HT-29 (cell line): ENCODE data around the gene RSRC1. TPM values are rescaled to one million over a fixed set of nuclear protein-coding genes. Genes with fewer than 3 reads are reported as not detected.
"Not testable (repeated sequence)": the region's sequence is repeated elsewhere in the genome, so short reads cannot be mapped to it uniquely, and the experiment has no call there.

Source experiments
- DNase-seq: peaks from one replicate; pipeline ENCODE4 v3.0.0-alpha.2; 2015; ENCODE audit warnings: low spot score
- total RNA-seq: library from RNA; depleted of rRNA; stranded (reverse); fragments of >200 nt; shearing (Covaris generic); gene quantifications from 2 replicates; pipeline ENCODE4 v1.2.3, GENCODE V29; 2014; rRNA removed

The RSRC1 gene, protein sequence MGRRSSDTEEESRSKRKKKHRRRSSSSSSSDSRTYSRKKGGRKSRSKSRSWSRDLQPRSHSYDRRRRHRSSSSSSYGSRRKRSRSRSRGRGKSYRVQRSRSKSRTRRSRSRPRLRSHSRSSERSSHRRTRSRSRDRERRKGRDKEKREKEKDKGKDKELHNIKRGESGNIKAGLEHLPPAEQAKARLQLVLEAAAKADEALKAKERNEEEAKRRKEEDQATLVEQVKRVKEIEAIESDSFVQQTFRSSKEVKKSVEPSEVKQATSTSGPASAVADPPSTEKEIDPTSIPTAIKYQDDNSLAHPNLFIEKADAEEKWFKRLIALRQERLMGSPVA
- total RNA-seq: 17.4 and 17.8 TPM in 2 replicates

DNA sequence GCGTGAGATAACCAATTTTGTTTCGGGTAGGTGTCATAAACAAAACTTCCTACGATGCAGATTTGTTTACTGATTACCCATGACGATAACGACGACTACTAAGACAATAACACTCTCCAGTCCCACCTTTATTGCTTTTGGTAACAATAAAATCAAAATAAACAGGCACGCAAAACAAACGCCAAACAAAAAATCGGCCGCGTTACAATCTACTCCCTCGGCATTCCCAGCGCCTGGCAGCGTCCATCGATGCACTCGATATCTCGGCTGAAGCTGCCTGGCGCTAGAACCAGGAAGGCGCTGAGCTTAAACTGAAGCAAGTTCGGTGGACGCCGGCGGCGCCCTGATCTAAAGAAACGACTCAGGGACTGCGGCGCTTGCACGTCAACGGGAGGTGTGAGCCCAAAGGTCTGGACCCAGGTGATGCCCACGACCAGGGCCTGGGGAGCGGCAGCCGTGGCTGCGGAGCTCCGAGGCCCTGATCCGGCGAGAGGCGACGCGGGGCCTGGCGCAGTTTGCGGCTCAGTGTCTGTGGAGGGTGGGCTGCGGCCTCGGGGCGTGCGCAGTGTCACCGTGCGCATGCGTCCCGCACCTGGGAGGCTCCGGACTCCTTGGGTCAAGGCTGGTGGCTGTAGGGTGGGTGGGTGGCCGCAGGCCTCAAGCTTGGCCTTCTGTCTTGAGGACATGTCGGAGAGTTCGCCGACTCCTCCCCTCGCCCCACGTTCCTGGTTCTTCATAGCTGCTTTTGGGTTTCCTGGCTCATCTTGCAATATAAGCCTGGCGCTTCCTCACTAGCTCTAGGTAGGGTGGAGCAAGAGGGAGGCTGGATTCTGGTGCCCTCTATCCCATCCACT lies at the start of gene RSRC1:
RSRC1 (plus strand) TSS at position 286 of the 854 bp plus-strand sequence. CDS start 12,016 bp downstream, outside the sequence.
- DNase-seq: peak; percentile 90

DNA sequence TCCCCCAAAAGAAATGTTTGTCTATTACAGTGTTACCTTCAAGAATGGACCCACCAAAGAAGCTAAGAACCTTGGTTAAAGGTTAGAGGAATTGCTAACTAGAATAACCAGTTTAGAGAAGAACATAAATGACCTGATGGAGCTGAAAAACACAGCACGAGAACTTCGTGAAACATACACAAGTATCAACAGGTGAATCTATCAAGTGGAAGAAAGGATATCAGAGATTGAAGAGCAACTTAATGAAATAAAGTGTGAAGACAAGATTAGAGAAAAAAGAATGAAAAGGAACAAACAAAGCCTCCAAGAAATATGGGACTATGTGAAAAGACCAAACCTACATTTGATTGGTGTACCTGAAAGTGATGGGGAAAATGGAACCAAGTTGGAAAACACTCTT lies 44.3 kb upstream of the RSRC1 start:
- DNase-seq: not testable (repeated sequence)

DNA sequence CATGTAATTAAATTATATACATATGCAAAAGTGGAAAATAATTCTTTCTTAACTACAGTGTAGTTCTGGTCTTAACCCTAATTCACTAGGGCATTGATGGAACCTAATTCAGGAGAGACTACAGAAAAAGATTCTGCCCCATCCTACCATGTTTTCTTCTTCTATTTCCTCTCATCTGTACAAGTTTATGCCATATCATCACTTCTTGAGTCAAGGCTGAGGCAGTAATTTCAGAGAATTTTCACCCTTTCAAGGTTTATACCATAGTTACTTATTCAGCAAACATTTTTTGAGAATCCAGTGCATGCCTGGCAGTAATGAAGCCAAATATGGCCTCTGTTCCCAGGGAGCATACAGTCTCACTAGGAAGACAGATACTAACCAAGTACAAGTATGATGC lies 37.1 kb upstream of the RSRC1 start:
- no peak for DNase-seq

DNA sequence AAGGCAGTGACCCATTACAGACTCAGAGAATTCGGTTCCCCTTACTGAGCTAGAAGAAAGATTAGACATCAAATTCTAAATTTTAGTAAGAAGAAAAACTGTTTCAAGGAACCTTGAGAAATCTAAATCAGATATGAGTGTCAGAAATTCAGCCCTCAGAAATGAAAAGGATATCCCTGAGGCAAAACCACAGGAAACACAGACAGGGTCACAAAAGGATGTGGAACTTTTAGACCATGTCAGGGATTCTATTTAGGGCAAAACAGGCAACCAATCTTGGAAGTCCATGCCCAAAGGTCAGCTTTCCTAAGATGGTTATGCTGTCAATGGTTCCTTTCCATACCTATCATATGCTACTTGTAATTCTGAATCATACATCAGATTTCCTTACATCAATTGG lies 35.3 kb upstream of the RSRC1 start:
- no peak for DNase-seq

DNA sequence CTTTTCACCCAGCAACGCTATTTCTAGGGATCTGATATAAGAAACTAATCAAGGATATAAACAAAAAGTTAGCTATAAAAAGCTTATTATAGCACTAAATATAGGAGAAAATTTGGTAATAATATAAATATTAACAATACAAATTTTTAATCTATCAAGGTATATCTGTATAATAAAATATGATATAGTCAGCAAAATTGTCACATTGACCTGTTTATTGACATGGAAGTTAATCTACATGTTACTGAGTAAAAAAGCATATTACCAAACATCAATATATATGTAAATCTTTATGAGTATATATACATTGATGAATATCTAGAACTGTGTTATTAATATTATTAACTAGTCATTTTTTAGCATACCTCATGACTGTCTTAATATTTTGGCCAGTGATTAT lies 30.3 kb upstream of the RSRC1 start:
- DNase-seq: no peak

DNA sequence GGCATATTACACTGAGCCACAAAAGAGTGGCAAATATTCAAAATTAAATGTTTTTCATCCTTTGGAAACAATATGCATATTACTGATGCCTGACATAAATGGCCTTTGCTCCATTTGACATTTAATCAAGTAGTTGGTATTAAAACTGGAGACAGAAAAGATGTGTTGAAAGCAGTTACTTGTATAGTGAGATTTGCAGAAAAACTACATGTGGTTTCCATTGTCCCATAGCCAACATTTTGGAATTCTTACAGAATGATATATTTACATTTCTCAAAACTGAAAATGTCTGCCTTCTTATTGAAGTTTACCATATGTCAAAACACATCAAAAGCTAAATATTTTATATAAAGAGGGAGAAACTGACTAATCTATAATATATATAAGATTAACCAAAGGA lies 25.2 kb upstream of the RSRC1 start:
- no peak for DNase-seq

DNA sequence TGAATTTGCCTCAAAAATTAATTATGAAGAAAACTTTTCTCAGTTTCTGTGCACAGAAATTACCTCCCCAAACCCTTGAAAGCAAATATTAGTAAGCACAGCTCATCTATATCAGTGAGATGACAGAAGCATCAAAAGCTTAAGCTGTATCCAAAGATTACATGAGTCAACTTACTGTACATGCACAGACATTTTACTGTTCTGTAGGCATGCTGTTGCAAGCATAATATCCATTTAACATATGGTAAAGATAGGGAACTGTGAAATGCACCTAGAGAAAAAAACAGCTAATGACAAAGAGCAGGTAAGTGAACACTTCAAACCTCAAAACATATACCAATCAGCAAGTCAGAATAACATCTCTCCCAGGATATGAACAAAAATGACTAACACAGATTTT lies 24.5 kb upstream of the RSRC1 start:
- DNase-seq: no peak

DNA sequence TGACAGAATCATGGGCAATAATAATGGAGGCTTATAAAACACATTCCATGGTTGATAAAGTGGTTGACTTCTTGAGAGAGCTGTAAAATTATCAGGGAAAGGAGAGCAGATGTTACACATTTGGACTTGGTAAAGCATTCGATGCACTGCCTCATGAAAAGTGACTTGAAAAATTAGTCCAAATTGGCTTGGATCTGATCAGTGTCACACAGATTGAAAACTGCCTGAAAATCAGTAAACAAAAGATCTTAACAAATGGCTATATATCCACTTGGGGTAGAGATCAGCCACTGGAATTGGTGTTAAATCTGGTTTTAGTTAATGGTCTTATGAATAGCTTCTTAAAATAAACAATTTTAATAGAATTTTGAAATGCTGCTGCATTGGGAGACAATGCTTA lies 24.0 kb upstream of the RSRC1 start:
- no peak for DNase-seq

DNA sequence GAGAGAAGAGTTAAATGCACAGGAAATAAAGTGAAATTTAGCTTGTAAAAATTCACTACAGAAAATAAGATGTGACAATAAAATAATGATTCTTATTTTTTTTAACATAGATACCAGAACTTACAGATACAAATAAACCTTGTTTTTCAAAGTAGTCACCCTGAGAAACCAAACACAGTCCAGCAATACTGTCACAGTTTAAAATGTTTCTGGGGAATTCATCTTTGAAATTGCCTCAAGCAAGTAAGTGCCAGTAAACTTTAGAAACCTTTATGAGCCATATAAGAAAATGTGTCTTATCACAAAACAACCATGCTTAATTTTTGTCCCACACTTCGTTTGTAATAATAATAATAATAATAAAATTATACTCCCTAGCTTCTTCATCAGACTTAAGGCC lies 23.5 kb upstream of the RSRC1 start:
- DNase-seq: no peak

DNA sequence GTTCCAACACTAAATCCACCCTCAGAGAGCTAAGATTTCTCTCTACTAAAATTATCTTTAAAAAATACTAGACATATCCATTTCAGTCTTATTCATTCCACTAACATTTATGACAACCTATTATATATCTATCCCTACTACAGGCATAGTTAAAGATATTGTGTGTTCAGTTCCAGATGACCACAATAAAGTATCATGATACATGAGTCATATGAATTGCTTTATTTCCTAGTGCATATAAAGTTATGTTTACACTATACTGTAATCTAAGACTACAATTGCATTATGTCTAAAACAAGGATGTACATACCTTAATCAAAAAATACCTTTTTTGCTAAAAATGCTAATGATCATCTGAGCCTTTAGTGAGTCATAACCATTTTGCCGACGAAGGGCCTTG lies 23.1 kb upstream of the RSRC1 start:
- no peak for DNase-seq

DNA sequence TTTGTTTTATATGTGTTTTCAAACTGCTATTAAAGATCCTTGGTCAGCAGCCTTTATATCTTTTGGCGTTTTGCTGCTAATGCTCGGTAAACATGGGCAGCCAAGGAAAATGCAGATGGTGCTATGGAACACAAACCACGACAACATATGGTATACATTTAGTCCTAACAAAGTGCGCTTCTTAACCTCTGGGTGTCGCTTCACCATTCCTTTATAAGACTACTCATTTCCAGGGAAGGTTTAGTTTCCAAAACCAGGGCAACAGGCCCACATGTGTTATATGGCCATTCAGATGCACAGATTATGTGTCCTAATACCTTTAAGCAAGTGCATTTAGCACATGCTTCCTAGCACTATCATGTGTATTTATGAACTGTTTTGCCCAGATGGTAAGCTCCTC lies 18.4 kb upstream of the RSRC1 start:
- peak; percentile 41 for DNase-seq

DNA sequence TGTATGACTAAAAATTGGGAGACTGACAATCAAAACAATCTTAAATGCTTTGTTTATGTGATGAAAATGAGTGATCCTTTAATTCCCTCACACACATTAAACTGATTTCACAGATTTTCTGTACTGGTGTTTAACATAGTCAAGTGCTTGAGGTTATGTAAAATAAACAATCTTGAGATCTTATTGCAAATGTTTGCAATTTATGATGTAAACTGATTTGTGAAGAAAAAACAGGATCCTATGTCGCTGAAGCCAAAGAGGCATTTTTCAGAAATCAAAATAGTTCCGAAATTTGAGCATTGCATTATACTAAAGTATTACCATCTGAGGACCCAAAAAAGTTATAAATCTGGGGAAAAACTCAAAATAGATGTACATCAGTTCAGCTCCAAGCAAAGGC lies 16.4 kb upstream of the RSRC1 start:
- DNase-seq: no peak

DNA sequence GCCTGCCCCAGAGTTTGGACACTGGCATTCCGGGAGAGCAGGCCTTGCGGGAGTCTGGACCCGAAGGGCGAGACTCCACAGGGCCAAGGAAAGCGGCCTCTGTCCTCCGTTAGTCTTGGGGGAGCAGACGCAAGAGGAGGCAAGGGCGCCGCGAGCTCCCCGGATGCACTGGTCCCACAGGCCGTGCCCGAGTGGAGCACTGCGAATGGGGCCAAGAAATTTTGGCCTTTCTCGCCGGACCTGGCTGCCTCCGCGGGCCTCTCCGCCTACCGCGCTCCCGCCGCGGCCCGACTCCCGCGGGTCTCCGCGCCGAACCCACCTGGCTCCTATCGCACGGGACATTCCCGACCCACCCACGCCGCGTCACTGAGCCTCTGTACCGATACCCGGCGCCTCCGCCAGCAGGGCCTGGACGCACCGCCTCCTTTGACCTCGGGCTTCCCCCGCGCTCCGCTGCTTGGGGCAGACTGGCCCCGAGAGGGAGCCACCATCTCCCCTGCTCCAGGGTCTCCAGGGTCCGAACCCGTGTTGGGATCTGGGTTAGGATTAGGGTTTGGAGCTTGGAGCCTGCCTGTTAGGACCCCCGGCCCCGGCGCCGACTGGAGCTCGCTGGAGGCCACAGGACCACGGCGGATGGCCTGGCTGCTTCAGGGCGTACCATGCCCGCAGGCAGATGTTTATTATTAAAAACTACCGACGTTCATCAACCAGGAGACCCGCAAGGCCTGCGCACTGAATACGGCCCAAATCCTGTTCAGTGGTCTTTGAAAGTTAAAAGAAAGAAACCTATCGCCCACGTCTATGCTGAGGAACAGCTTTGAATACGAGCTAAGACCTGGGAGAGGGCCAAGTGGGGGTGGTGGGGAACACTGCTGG lies 15.4 kb upstream of the RSRC1 start:
- no peak for DNase-seq

DNA sequence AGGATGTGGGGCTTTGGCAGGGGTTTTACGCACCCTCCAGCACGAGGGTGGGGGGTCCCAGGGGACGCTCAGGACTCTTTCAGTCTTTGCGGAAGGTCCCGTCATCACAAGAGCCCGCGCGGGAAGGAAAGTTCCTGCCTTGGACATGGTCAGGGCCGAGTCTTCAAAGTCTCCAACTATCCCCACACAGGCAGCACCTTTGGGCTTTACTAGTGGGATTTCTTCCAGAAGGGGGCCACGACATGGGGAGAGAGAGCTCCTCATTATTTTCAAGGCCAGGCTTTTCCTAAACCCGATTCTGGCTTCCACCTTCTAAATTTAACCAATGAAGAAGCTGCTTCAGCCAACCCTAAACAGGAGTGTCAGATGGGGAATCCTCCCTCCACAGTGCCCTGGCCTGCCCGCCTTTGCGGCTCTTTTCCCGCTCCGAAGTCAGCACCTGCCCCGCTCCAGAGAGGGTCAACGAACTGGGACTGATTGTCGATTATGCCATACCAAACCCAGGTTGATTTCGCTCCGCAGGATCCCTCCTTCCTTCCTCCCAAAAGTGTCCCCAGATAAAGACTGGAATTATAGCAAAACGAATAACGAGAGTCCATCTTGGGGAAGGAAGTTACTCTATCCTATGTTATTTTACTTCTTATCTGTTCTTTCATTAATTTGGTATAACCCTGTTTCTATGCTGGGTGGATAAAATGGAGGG lies 14.6 kb upstream of the RSRC1 start:
- no peak for DNase-seq

DNA sequence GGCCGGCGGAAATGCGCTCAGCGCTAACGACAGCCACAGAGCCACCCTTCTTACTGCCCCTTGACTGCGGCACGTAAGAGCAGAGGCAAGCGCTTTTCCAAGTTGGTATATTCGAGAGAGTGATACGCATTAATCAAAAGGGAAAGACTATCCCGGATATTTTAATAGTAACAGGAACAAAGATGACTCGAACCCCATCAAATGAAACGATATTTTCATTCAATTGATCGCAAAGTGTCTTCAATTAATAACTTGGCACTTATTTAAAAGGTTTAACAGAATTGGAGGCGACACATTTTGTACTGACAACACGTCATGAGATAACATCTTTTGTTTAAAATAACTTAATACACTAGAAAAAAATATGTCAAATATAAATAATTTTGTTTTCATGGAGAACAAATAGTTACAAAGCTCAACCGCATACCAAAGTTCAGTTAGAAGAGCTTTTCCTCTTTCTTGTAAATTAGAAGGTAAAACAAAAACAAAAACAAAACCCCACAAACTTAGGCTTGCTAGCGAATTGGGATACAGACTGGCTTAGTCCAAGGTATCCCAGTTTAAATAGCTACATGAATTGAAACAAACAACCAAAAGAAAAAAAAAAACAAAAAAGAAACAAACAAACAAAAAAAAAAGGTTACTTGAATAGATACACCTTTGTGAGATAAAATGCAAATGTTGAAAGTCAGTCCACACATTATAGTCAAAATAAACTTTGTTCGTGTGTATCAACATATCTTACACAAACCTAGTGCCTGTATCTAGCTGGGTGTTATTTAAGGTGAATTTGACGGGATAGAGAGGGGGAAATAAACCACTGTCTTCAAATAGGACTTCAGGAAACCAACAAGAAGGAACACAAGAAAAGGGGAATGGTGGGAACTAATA lies 13.8 kb upstream of the RSRC1 start:
- DNase-seq: no peak

DNA sequence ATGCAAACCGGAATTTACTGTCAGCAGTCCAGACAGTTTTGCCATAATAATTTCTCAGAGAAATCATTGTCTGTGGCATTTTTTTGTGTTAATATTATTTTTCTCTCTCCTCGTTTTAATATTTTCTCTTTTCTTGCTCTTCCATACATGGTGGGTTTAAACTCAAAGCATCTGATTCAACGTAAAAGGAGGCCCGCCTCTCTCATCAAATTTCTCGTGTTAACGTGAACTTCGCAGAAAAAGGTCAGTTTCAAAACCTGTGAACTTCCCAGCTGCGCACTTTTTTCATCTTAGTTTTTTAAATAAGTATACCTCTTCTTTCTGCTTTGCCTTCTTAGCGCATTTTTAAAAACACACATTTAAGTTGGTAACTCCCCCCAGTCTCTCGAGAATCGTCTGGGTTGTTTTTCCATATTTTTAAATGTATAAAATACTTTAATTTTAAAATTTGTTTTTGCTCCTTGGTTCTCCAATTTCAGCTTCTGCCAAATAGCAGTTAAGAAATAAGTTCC lies 12.8 kb upstream of the RSRC1 start:
- no peak for DNase-seq

DNA sequence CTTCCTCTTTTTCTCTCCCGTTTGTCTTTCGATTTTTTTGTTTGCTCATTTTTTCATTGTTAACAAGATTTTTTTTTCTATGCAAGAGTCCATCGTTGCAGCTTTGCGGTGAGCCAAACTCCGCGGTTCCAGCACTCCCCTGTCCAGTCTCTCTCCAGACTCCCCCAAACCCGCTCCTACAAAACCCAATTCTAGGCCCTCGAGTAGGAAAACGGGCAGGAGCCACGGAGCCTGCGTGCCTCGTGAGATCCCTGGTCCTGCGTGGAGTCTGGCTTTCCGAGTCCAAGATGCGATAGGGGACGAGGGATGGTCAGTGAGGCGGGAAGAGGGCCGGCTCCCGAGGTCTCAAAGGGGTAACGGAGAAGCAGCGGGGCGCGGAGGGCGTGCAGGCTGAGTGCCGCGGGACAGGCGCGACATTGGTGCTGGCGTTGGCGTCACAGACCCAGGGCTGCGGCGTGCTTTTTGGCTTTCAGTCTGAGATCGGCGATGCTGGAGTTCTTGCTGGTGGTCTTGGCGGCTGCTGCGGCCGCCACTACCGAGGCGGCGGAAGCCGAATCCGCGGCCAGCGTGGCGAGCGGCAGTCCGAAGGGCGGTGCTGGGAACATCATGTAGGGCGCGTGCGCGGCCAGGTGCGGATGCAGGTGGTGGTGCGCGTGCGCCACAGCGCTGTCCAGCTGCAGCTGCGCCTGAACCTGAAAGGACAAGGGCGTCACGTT lies 12.1 kb upstream of the RSRC1 start:
- peak; percentile 88 for DNase-seq

DNA sequence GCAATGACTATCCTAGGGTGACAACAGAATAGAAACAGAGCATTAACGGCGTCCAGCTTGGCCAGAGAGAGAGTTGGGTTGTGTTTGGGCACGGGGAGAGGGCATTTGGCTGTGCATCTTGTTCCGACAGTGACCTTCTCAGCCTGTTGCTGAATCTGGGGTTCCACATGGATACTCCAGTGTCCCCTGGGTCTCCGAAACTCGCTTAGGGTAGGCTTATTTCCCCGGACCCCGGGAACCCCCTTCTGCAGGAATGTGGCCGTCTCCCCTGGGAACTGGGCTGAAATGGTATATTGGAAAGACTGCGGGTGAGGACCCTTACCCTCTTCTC lies 11.6 kb upstream of the RSRC1 start:
- DNase-seq: no peak

DNA sequence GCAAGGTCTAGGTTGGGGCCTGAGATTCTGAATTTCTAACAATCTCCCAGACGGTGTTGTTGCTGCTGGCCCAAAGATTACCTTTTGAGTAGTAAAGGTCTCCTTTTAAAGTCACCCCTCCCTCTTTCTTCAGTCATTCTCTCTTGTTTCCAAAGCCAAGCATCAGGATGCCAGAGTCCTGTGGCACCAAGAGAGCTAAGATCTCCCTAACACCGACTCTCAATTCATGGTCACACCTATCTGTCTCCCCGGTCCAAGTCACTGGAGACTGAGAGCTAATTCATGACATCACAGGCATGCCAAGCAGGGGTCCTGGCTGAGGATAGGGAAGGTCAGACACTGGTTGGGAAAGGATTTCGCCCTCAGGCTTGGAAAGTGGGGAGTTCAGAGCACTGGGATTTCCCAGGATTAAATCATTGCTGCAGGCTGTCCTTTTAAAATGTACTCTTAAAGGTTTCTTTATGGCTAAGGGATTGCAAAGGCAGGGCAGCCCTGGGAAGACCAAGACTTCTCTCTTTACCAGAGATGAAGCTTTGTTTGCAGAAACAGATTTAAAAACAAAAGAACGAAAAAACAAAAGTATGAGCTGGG lies 11.0 kb upstream of the RSRC1 start:
- DNase-seq: no peak
